Measurements from ENCODE around the gene TJP1. TPM values are rescaled to one million over a fixed set of nuclear protein-coding genes. Genes with fewer than 3 reads are reported as not detected.
"Not testable (repeated sequence)": the region's sequence is repeated elsewhere in the genome, so short reads cannot be mapped to it uniquely, and the experiment has no call there.

Gene TJP1
- total RNA-seq, 1 donor from 2014 or later, result 159 TPM

- DNase-seq (ENCODE audit: low read depth), result no peak
Observed at GRCh38 chr15:29704950-29705597, 117.2 kb downstream of the TJP1 start.

GRCh38 chr15:29701151-29701550 lies 121.1 kb downstream of the TJP1 start:
- DNase-seq (ENCODE audit: low read depth), result no peak

GRCh38 chr15:29700296-29700695 lies 122.0 kb downstream of the TJP1 start:
- no peak for DNase-seq (ENCODE audit: low read depth)

- DNase-seq (ENCODE audit: low read depth), result no peak
Observed at GRCh38 chr15:29699791-29700190, 122.5 kb downstream of the TJP1 start.

- DNase-seq (ENCODE audit: low read depth), result peak; percentile 78
Observed at GRCh38 chr15:29698030-29698701, 124.1 kb downstream of the TJP1 start.

GRCh38 chr15:29696950-29697738 lies 125.1 kb downstream of the TJP1 start:
- DNase-seq (ENCODE audit: low read depth), result no peak

GRCh38 chr15:29696506-29696905 lies 125.8 kb downstream of the TJP1 start:
- not testable (repeated sequence) for DNase-seq (ENCODE audit: low read depth)

- DNase-seq (ENCODE audit: low read depth), result no peak
Observed at GRCh38 chr15:29695489-29696167, 126.6 kb downstream of the TJP1 start.

GRCh38 chr15:29693225-29693624 lies 129.0 kb downstream of the TJP1 start:
- DNase-seq (ENCODE audit: low read depth), result no peak

GRCh38 chr15:29692527-29692926 lies 129.7 kb downstream of the TJP1 start:
- peak; percentile 45 for DNase-seq (ENCODE audit: low read depth)

- DNase-seq (ENCODE audit: low read depth), result no peak
Observed at GRCh38 chr15:29690765-29691475, 131.3 kb downstream of the TJP1 start.

- DNase-seq (ENCODE audit: low read depth), result no peak
Observed at GRCh38 chr15:29689287-29689986, 132.8 kb downstream of the TJP1 start.

GRCh38 chr15:29688506-29689286 lies 133.6 kb downstream of the TJP1 start:
- no peak for DNase-seq (ENCODE audit: low read depth)

- DNase-seq (ENCODE audit: low read depth), result no peak
Observed at GRCh38 chr15:29687939-29688505, 134.2 kb downstream of the TJP1 start.

- DNase-seq (ENCODE audit: low read depth), result no peak
Observed at GRCh38 chr15:29687204-29687815, 135.0 kb downstream of the TJP1 start.

GRCh38 chr15:29686445-29687203 lies 135.6 kb downstream of the TJP1 start:
- no peak for DNase-seq (ENCODE audit: low read depth)

- no peak for DNase-seq (ENCODE audit: low read depth)
Observed at GRCh38 chr15:29686079-29686425, 136.2 kb downstream of the TJP1 start.
